ENCODE results near the gene HLA-DRB5. TPM values are rescaled to one million over a fixed set of nuclear protein-coding genes. Genes with fewer than 3 reads are reported as not detected.

The HLA-DRB5 gene
- total RNA-seq, 1 donor from 2014 or later, result 3.4 TPM

- Mint-ChIP-seq H3K27me3 (ENCODE audit: insufficient read depth, low read depth) (no peaks in the 10 kb centered on the region), H3K4me1 (peaks cover 12% of the 10 kb centered on the region), H3K9me3 (peaks cover 3% of the 10 kb centered on the region), H3K4me3 (no peak overlapping the region), H3K27ac (no peak overlapping the region), H3K36me3 (no peaks in the 10 kb centered on the region)
- H3F3A ChIP-seq (ENCODE audit: low read depth), result no peaks in the 10 kb centered on the region
- no peak overlapping the region for H3K4me3 ChIP-seq
- H3K27ac ChIP-seq, result no peak overlapping the region
- H3K79me2 ChIP-seq (ENCODE audit: low read depth), result no peaks in the 10 kb centered on the region
- TF ChIP-seq EZH2 (IDR thresholded peaks at IDR 0.05) (no peak), EZH2phosphoT487 (IDR thresholded peaks at IDR 0.05) (no peak)
- TF ChIP-seq, protein P1, sequence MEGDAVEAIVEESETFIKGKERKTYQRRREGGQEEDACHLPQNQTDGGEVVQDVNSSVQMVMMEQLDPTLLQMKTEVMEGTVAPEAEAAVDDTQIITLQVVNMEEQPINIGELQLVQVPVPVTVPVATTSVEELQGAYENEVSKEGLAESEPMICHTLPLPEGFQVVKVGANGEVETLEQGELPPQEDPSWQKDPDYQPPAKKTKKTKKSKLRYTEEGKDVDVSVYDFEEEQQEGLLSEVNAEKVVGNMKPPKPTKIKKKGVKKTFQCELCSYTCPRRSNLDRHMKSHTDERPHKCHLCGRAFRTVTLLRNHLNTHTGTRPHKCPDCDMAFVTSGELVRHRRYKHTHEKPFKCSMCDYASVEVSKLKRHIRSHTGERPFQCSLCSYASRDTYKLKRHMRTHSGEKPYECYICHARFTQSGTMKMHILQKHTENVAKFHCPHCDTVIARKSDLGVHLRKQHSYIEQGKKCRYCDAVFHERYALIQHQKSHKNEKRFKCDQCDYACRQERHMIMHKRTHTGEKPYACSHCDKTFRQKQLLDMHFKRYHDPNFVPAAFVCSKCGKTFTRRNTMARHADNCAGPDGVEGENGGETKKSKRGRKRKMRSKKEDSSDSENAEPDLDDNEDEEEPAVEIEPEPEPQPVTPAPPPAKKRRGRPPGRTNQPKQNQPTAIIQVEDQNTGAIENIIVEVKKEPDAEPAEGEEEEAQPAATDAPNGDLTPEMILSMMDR (IDR thresholded peaks at IDR 0.05), result no peak
- no peak overlapping the region for H3K9ac ChIP-seq
- no peaks in the 10 kb centered on the region for H3K36me3 ChIP-seq
- H3K9me3 ChIP-seq (ENCODE audit: low read depth), result no peaks in the 10 kb centered on the region
- no peaks in the 10 kb centered on the region for H3K27me3 ChIP-seq
- H4K20me1 ChIP-seq (ENCODE audit: low read depth), result no peaks in the 10 kb centered on the region
- no peak for DNase-seq (ENCODE audit: low spot score)
- no peak overlapping the region for H2AFZ ChIP-seq (replicated peaks)
- no peak overlapping the region for H3K4me2 ChIP-seq
- peaks cover 6% of the 10 kb centered on the region for H3K4me1 ChIP-seq
Measured at GRCh38 chr6:32570363-32570905, 40.3 kb upstream of the HLA-DRB5 start.

- Mint-ChIP-seq H3K4me1 (peaks cover 12% of the 10 kb centered on the region), H3K36me3 (no peaks in the 10 kb centered on the region), H3K27me3 (ENCODE audit: insufficient read depth, low read depth) (no peaks in the 10 kb centered on the region), H3K27ac (no peak overlapping the region), H3K9me3 (peaks cover 3% of the 10 kb centered on the region), H3K4me3 (no peak overlapping the region)
- Histone ChIP-seq H3K4me1 (peaks cover 6% of the 10 kb centered on the region), H3F3A (ENCODE audit: low read depth) (no peaks in the 10 kb centered on the region), H4K20me1 (ENCODE audit: low read depth) (no peaks in the 10 kb centered on the region), H3K4me2 (no peak overlapping the region), H3K27ac (no peak overlapping the region), H3K9ac (no peak overlapping the region), H3K36me3 (no peaks in the 10 kb centered on the region), H3K4me3 (no peak overlapping the region), H2AFZ (replicated peaks) (peak overlapping the region; percentile 43), H3K27me3 (no peaks in the 10 kb centered on the region), H3K9me3 (ENCODE audit: low read depth) (no peaks in the 10 kb centered on the region), H3K79me2 (ENCODE audit: low read depth) (no peaks in the 10 kb centered on the region)
- DNase-seq (ENCODE audit: low spot score), result no peak
- no peak for TF ChIP-seq EZH2phosphoT487 (IDR thresholded peaks at IDR 0.05)
- TF ChIP-seq, protein P1 (IDR thresholded peaks at IDR 0.05), result no peak
- no peak for TF ChIP-seq EZH2 (IDR thresholded peaks at IDR 0.05)
Measured at GRCh38 chr6:32568561-32568960, 38.5 kb upstream of the HLA-DRB5 start.

- no peaks in the 10 kb centered on the region for H3K36me3 Mint-ChIP-seq
- DNase-seq (ENCODE audit: low spot score), result no peak
- H3K27ac Mint-ChIP-seq, result no peak overlapping the region
- Histone ChIP-seq H3K27ac (no peak overlapping the region), H4K20me1 (ENCODE audit: low read depth) (no peaks in the 10 kb centered on the region), H3K27me3 (no peaks in the 10 kb centered on the region), H3K9ac (no peak overlapping the region), H2AFZ (replicated peaks) (no peak overlapping the region), H3K9me3 (ENCODE audit: low read depth) (no peaks in the 10 kb centered on the region), H3F3A (ENCODE audit: low read depth) (no peaks in the 10 kb centered on the region), H3K36me3 (no peaks in the 10 kb centered on the region), H3K4me3 (no peak overlapping the region), H3K4me2 (no peak overlapping the region), H3K79me2 (ENCODE audit: low read depth) (no peaks in the 10 kb centered on the region), H3K4me1 (peaks cover 6% of the 10 kb centered on the region)
- H3K27me3 Mint-ChIP-seq (ENCODE audit: insufficient read depth, low read depth), result no peaks in the 10 kb centered on the region
- peaks cover 3% of the 10 kb centered on the region for H3K9me3 Mint-ChIP-seq
- H3K4me3 Mint-ChIP-seq, result no peak overlapping the region
- TF ChIP-seq, protein P1 (IDR thresholded peaks at IDR 0.05), result no peak
- TF ChIP-seq EZH2phosphoT487 (IDR thresholded peaks at IDR 0.05) (no peak), EZH2 (IDR thresholded peaks at IDR 0.05) (no peak)
- H3K4me1 Mint-ChIP-seq, result peaks cover 12% of the 10 kb centered on the region
Measured at GRCh38 chr6:32566957-32567356, 36.9 kb upstream of the HLA-DRB5 start.

Data from neural progenitor cell (in vitro differentiated cells).